ENCODE data around the gene OR6C68. TPM values are rescaled to one million over a fixed set of nuclear protein-coding genes. Genes with fewer than 3 reads are reported as not detected.

OR6C68 gene
- total RNA-seq, 2 experiments from 2014 or later, result not detected

- H3K27ac Mint-ChIP-seq, result no peak overlapping the region
- H3K4me1 Mint-ChIP-seq (ENCODE audit: low read depth), result no peaks in the 10 kb centered on the region
- ATAC-seq (no peak), DNase-seq (no peak)
- H3K27me3 Mint-ChIP-seq, result peaks cover 21% of the 10 kb centered on the region
- intact Hi-C loops (cut with micrococcal nuclease), result no loop called here
- POLR2A ChIA-PET, result no interaction called here
- no peak overlapping the region for H3K4me3 Mint-ChIP-seq
- H3K9me3 Mint-ChIP-seq, result no peaks in the 10 kb centered on the region
- TF ChIP-seq CTCF (IDR thresholded peaks at IDR 0.05), result no peak
- CTCF ChIA-PET, result no interaction called here
- no peaks in the 10 kb centered on the region for H3K36me3 Mint-ChIP-seq (ENCODE audit: low read depth)
Observed at GRCh38 chr12:55516391-55516790, 24.2 kb downstream of the OR6C68 start.

Other genes with a start within 250 kb of the OR6C68 start
- not detected for gene OR6C74, start 247.8 kb upstream of the OR6C68 start, total RNA-seq
- not detected for gene OR6C6, start 195.8 kb upstream of the OR6C68 start, total RNA-seq
- gene OR6C1, start 178.0 kb upstream of the OR6C68 start, total RNA-seq, result not detected
- gene OR6C3, start 161.6 kb upstream of the OR6C68 start, total RNA-seq, result not detected
- not detected for gene OR6C75, start 129.4 kb upstream of the OR6C68 start, total RNA-seq
- not detected for gene OR6C65, start 91.8 kb upstream of the OR6C68 start, total RNA-seq
- gene OR6C76, start 66.1 kb upstream of the OR6C68 start, total RNA-seq, result not detected
- gene OR6C2, start 48.3 kb upstream of the OR6C68 start, total RNA-seq, result not detected
- gene OR6C70, start 22.2 kb upstream of the OR6C68 start, total RNA-seq, result not detected
- gene OR6C4, start 57.2 kb downstream of the OR6C68 start, total RNA-seq, result not detected
- not detected for gene OR2AP1, start 80.1 kb downstream of the OR6C68 start, total RNA-seq
- gene OR10P1, start 144.5 kb downstream of the OR6C68 start, total RNA-seq, result not detected
- 1 to 10 TPM; 4.3 to 4.8 TPM for gene ITGA7, start 215.5 kb downstream of the OR6C68 start, total RNA-seq
- 10 to 100 TPM; 79.0 to 84.6 TPM for gene BLOC1S1, start 223.7 kb downstream of the OR6C68 start, total RNA-seq
- 1 to 10 TPM; 5.3 to 6.8 TPM for gene RDH5, start 228.0 kb downstream of the OR6C68 start, total RNA-seq
- gene CD63, start 236.6 kb downstream of the OR6C68 start, total RNA-seq, result 100 to 1,000 TPM in 1 of 2 experiments, 10 to 100 TPM in 1; 99.6 to 101 TPM